ENCODE measurements around the gene AP2S1.
"Not testable (repeated sequence)": the region's sequence is repeated elsewhere in the genome, so short reads cannot be mapped to it uniquely, and the experiment has no call there.

The AP2S1 gene

GRCh38 chr19:46839752-46840497, 10.7 kb downstream of the AP2S1 start:
- 98% methylated on average over 10 of the region's 12 CpGs for WGBS
- H3K36me3 ChIP-seq (ENCODE audit: insufficient read depth, low read length), result peaks cover 52% of the 10 kb centered on the region
- H3K27me3 ChIP-seq (ENCODE audit: insufficient read depth, low read length), result no peaks in the 10 kb centered on the region
- H3K9ac ChIP-seq (ENCODE audit: low read depth, low read length), result no peak overlapping the region
- H3K9me3 ChIP-seq (ENCODE audit: insufficient read depth, low read depth, low read length), result no peaks in the 10 kb centered on the region
- no peak overlapping the region for H3K4me3 ChIP-seq (ENCODE audit: low read length)
- H3K27ac ChIP-seq (ENCODE audit: low read depth, low read length), result no peak overlapping the region
- no peaks in the 10 kb centered on the region for H3K4me1 ChIP-seq (ENCODE audit: insufficient read depth, low read length)

- H3K27ac ChIP-seq (ENCODE audit: low read depth, low read length), result no peak overlapping the region
- no peaks in the 10 kb centered on the region for H3K27me3 ChIP-seq (ENCODE audit: insufficient read depth, low read length)
- H3K9ac ChIP-seq (ENCODE audit: low read depth, low read length), result no peak overlapping the region
- 98% methylated on average over 20 of the region's 20 CpGs for WGBS
- H3K9me3 ChIP-seq (ENCODE audit: insufficient read depth, low read depth, low read length), result no peaks in the 10 kb centered on the region
- H3K4me3 ChIP-seq (ENCODE audit: low read length), result no peak overlapping the region
- peaks cover 41% of the 10 kb centered on the region for H3K36me3 ChIP-seq (ENCODE audit: insufficient read depth, low read length)
- no peaks in the 10 kb centered on the region for H3K4me1 ChIP-seq (ENCODE audit: insufficient read depth, low read length)
Measured at GRCh38 chr19:46838160-46838559, 12.5 kb downstream of the AP2S1 start.

GRCh38 chr19:46834984-46835383, 15.7 kb downstream of the AP2S1 start:
- no peaks in the 10 kb centered on the region for H3K27me3 ChIP-seq (ENCODE audit: insufficient read depth, low read length)
- 94% methylated on average over 6 of the region's 6 CpGs for WGBS
- H3K9me3 ChIP-seq (ENCODE audit: insufficient read depth, low read depth, low read length), result 0 out of 2 replicates have a peak, but pooled peaks cover 2% of the 10 kb centered on the region
- no peaks in the 10 kb centered on the region for H3K4me1 ChIP-seq (ENCODE audit: insufficient read depth, low read length)
- peaks cover 22% of the 10 kb centered on the region for H3K36me3 ChIP-seq (ENCODE audit: insufficient read depth, low read length)
- no peak overlapping the region for H3K4me3 ChIP-seq (ENCODE audit: low read length)
- no peak overlapping the region for H3K9ac ChIP-seq (ENCODE audit: low read depth, low read length)
- no peak overlapping the region for H3K27ac ChIP-seq (ENCODE audit: low read depth, low read length)

- H3K36me3 ChIP-seq (ENCODE audit: insufficient read depth, low read length), result peaks cover 14% of the 10 kb centered on the region
- no peak overlapping the region for H3K4me3 ChIP-seq (ENCODE audit: low read length)
- no peak overlapping the region for H3K9ac ChIP-seq (ENCODE audit: low read depth, low read length)
- no peaks in the 10 kb centered on the region for H3K27me3 ChIP-seq (ENCODE audit: insufficient read depth, low read length)
- no peaks in the 10 kb centered on the region for H3K4me1 ChIP-seq (ENCODE audit: insufficient read depth, low read length)
- H3K27ac ChIP-seq (ENCODE audit: low read depth, low read length), result no peak overlapping the region
- WGBS, result 84% methylated on average over 5 of the region's 5 CpGs
- H3K9me3 ChIP-seq (ENCODE audit: insufficient read depth, low read depth, low read length), result 0 out of 2 replicates have a peak, but pooled peaks cover 2% of the 10 kb centered on the region
Measured at GRCh38 chr19:46834121-46834520, 16.5 kb downstream of the AP2S1 start.

GRCh38 chr19:46830864-46831263, 19.8 kb downstream of the AP2S1 start:
- H3K4me3 ChIP-seq (ENCODE audit: low read length), result no peak overlapping the region
- no peaks in the 10 kb centered on the region for H3K27me3 ChIP-seq (ENCODE audit: insufficient read depth, low read length)
- WGBS, result 100% methylated on average over 2 of the region's 2 CpGs
- H3K9ac ChIP-seq (ENCODE audit: low read depth, low read length), result no peak overlapping the region
- 0 out of 2 replicates have a peak, but pooled peaks cover 2% of the 10 kb centered on the region for H3K9me3 ChIP-seq (ENCODE audit: insufficient read depth, low read depth, low read length)
- no peak overlapping the region for H3K27ac ChIP-seq (ENCODE audit: low read depth, low read length)
- no peaks in the 10 kb centered on the region for H3K36me3 ChIP-seq (ENCODE audit: insufficient read depth, low read length)
- no peaks in the 10 kb centered on the region for H3K4me1 ChIP-seq (ENCODE audit: insufficient read depth, low read length)

GRCh38 chr19:46828484-46828883, 22.2 kb downstream of the AP2S1 start:
- no peak overlapping the region for H3K9ac ChIP-seq (ENCODE audit: low read depth, low read length)
- H3K4me1 ChIP-seq (ENCODE audit: insufficient read depth, low read length), result no peaks in the 10 kb centered on the region
- H3K36me3 ChIP-seq (ENCODE audit: insufficient read depth, low read length), result no peaks in the 10 kb centered on the region
- WGBS, result 96% methylated on average over 5 of the region's 5 CpGs
- H3K9me3 ChIP-seq (ENCODE audit: insufficient read depth, low read depth, low read length), result 0 out of 2 replicates have a peak, but pooled peaks cover 2% of the 10 kb centered on the region
- H3K27me3 ChIP-seq (ENCODE audit: insufficient read depth, low read length), result no peaks in the 10 kb centered on the region
- H3K27ac ChIP-seq (ENCODE audit: low read depth, low read length), result no peak overlapping the region
- no peak overlapping the region for H3K4me3 ChIP-seq (ENCODE audit: low read length)

GRCh38 chr19:46825731-46826055, 25.0 kb downstream of the AP2S1 start:
- H3K9me3 ChIP-seq (ENCODE audit: insufficient read depth, low read depth, low read length), result no peaks in the 10 kb centered on the region
- no peaks in the 10 kb centered on the region for H3K4me1 ChIP-seq (ENCODE audit: insufficient read depth, low read length)
- no peak overlapping the region for H3K4me3 ChIP-seq (ENCODE audit: low read length)
- H3K27ac ChIP-seq (ENCODE audit: low read depth, low read length), result no peak overlapping the region
- no peaks in the 10 kb centered on the region for H3K36me3 ChIP-seq (ENCODE audit: insufficient read depth, low read length)
- H3K9ac ChIP-seq (ENCODE audit: low read depth, low read length), result no peak overlapping the region
- WGBS, result 89% methylated on average over 4 of the region's 5 CpGs
- H3K27me3 ChIP-seq (ENCODE audit: insufficient read depth, low read length), result no peaks in the 10 kb centered on the region

GRCh38 chr19:46824890-46825730, 25.5 kb downstream of the AP2S1 start:
- WGBS, result 89% methylated on average over 21 of the region's 21 CpGs
- Histone ChIP-seq H3K4me3 (ENCODE audit: low read length) (no peak overlapping the region), H3K27me3 (ENCODE audit: insufficient read depth, low read length) (no peaks in the 10 kb centered on the region), H3K4me1 (ENCODE audit: insufficient read depth, low read length) (no peaks in the 10 kb centered on the region), H3K27ac (ENCODE audit: low read depth, low read length) (no peak overlapping the region), H3K9me3 (ENCODE audit: insufficient read depth, low read depth, low read length) (no peaks in the 10 kb centered on the region), H3K36me3 (ENCODE audit: insufficient read depth, low read length) (no peaks in the 10 kb centered on the region), H3K9ac (ENCODE audit: low read depth, low read length) (no peak overlapping the region)

GRCh38 chr19:46823049-46823448, 27.6 kb downstream of the AP2S1 start:
- Histone ChIP-seq H3K9me3 (ENCODE audit: insufficient read depth, low read depth, low read length) (no peaks in the 10 kb centered on the region), H3K27me3 (ENCODE audit: insufficient read depth, low read length) (no peaks in the 10 kb centered on the region), H3K9ac (ENCODE audit: low read depth, low read length) (no peak overlapping the region), H3K4me1 (ENCODE audit: insufficient read depth, low read length) (no peaks in the 10 kb centered on the region), H3K4me3 (ENCODE audit: low read length) (no peak overlapping the region), H3K27ac (ENCODE audit: low read depth, low read length) (no peak overlapping the region), H3K36me3 (ENCODE audit: insufficient read depth, low read length) (no peaks in the 10 kb centered on the region)
- 87% methylated on average over 5 of the region's 6 CpGs for WGBS

GRCh38 chr19:46822410-46822787, 28.2 kb downstream of the AP2S1 start:
- H3K36me3 ChIP-seq (ENCODE audit: insufficient read depth, low read length); H3K9ac ChIP-seq (ENCODE audit: low read depth, low read length); H3K4me1 ChIP-seq (ENCODE audit: insufficient read depth, low read length); H3K9me3 ChIP-seq (ENCODE audit: insufficient read depth, low read depth, low read length); H3K27me3 ChIP-seq (ENCODE audit: insufficient read depth, low read length); H3K27ac ChIP-seq (ENCODE audit: low read depth, low read length); H3K4me3 ChIP-seq (ENCODE audit: low read length): not testable (repeated sequence)
- WGBS, result 98% methylated on average over 4 of the region's 4 CpGs

- H3K4me1 ChIP-seq (ENCODE audit: insufficient read depth, low read length), result no peaks in the 10 kb centered on the region
- H3K4me3 ChIP-seq (ENCODE audit: low read length), result no peak overlapping the region
- no peaks in the 10 kb centered on the region for H3K27me3 ChIP-seq (ENCODE audit: insufficient read depth, low read length)
- no peaks in the 10 kb centered on the region for H3K9me3 ChIP-seq (ENCODE audit: insufficient read depth, low read depth, low read length)
- 87% methylated on average over 18 of the region's 18 CpGs for WGBS
- no peak overlapping the region; the same call in 1 of the 2 replicates for H3K9ac ChIP-seq (ENCODE audit: low read depth, low read length)
- H3K27ac ChIP-seq (ENCODE audit: low read depth, low read length), result no peak overlapping the region
- no peaks in the 10 kb centered on the region for H3K36me3 ChIP-seq (ENCODE audit: insufficient read depth, low read length)
Measured at GRCh38 chr19:46821512-46822409, 28.9 kb downstream of the AP2S1 start.
